NT2/D1 (cell line): ENCODE results near the gene NELFE.

Experiments used
- DNase-seq: peaks from one replicate; pipeline ENCODE4 v3.0.0-alpha.2; 2011; ENCODE audit warnings: low read depth, low spot score
- H3K27me3 ChIP-seq: 2 replicates; pipeline ENCODE4 v1.6.0; 2011; ENCODE audit warnings: mild to moderate bottlenecking; ENCODE audit not compliant: insufficient read length, insufficient read depth
- H3K36me3 ChIP-seq: 2 replicates; pipeline ENCODE4 v1.6.1; 2011; ENCODE audit warnings: mild to moderate bottlenecking, low read length, mixed read lengths; ENCODE audit not compliant: insufficient read depth, insufficient read length
- H3K4me1 ChIP-seq: 2 replicates; pipeline ENCODE4 v1.5.1; 2011; ENCODE audit not compliant: insufficient read depth, insufficient read length
- H3K4me3 ChIP-seq: 2 replicates; pipeline ENCODE4 v1.5.1; 2011; ENCODE audit warnings: low read depth; ENCODE audit not compliant: insufficient read length
- H3K9ac ChIP-seq: 2 replicates; pipeline ENCODE4 v1.6.0; 2011; ENCODE audit warnings: low read depth; ENCODE audit not compliant: insufficient read length
- H3K9me3 ChIP-seq: 2 replicates; pipeline ENCODE4 v1.5.1; 2011; ENCODE audit warnings: mild to moderate bottlenecking, low read length; ENCODE audit not compliant: insufficient read depth
- SUZ12 ChIP-seq: IDR thresholded peaks from 2 replicates; pipeline ENCODE4 v1.6.1; 2011; ENCODE audit not compliant: insufficient read length, insufficient read depth; ENCODE audit errors: extremely low read depth
- YY1 ChIP-seq: IDR thresholded peaks from 2 replicates; pipeline ENCODE4 v1.6.1; 2011; ENCODE audit not compliant: insufficient read length, insufficient read depth
- ZNF274 ChIP-seq: IDR thresholded peaks from 2 replicates; pipeline ENCODE4 v1.6.1; 2011; ENCODE audit warnings: mild to moderate bottlenecking, low read depth, low read length

NELFE gene

GRCh38 chr6:31948306-31948705, 10.5 kb downstream of the NELFE start:
- TF ChIP-seq ZNF274 (no peak), SUZ12 (no peak), YY1 (no peak)
- Histone ChIP-seq H3K4me3 (no peak overlapping the region), H3K36me3 (peaks cover 30% of the 10 kb centered on the region), H3K4me1 (no peaks in the 10 kb centered on the region), H3K9ac (no peak overlapping the region), H3K9me3 (no peaks in the 10 kb centered on the region), H3K27me3 (no peaks in the 10 kb centered on the region)
- DNase-seq, result no peak

GRCh38 chr6:31947864-31948263, 10.9 kb downstream of the NELFE start:
- no peaks in the 10 kb centered on the region for H3K9me3 ChIP-seq
- DNase-seq, result no peak
- H3K9ac ChIP-seq, result no peak overlapping the region
- TF ChIP-seq YY1 (no peak), SUZ12 (no peak), ZNF274 (no peak)
- H3K36me3 ChIP-seq, result peaks cover 26% of the 10 kb centered on the region
- no peaks in the 10 kb centered on the region for H3K27me3 ChIP-seq
- no peak overlapping the region for H3K4me3 ChIP-seq
- no peaks in the 10 kb centered on the region for H3K4me1 ChIP-seq

GRCh38 chr6:31947070-31947675, 11.6 kb downstream of the NELFE start:
- no peak for TF ChIP-seq YY1
- no peak for TF ChIP-seq SUZ12
- no peak for TF ChIP-seq ZNF274
- Histone ChIP-seq H3K36me3 (peaks cover 19% of the 10 kb centered on the region), H3K4me1 (no peaks in the 10 kb centered on the region), H3K27me3 (no peaks in the 10 kb centered on the region), H3K9me3 (no peaks in the 10 kb centered on the region), H3K4me3 (no peak overlapping the region), H3K9ac (no peak overlapping the region)
- no peak for DNase-seq

GRCh38 chr6:31946370-31946885, 12.3 kb downstream of the NELFE start:
- H3K36me3 ChIP-seq, result peaks cover 12% of the 10 kb centered on the region
- no peak for DNase-seq
- no peaks in the 10 kb centered on the region for H3K9me3 ChIP-seq
- H3K4me3 ChIP-seq, result no peak overlapping the region
- H3K27me3 ChIP-seq, result no peaks in the 10 kb centered on the region
- TF ChIP-seq YY1 (no peak), ZNF274 (no peak), SUZ12 (no peak)
- H3K4me1 ChIP-seq, result no peaks in the 10 kb centered on the region
- no peak overlapping the region for H3K9ac ChIP-seq

- no peak for TF ChIP-seq YY1
- no peak for TF ChIP-seq ZNF274
- no peak for TF ChIP-seq SUZ12
- peaks cover 5% of the 10 kb centered on the region for H3K36me3 ChIP-seq
- H3K27me3 ChIP-seq, result no peaks in the 10 kb centered on the region
- no peak for DNase-seq
- H3K4me1 ChIP-seq, result peaks cover 2% of the 10 kb centered on the region
- no peak within 1 kb of the TSS for H3K9ac ChIP-seq
- H3K4me3 ChIP-seq, result no peak within 1 kb of the TSS
- H3K9me3 ChIP-seq, result no peaks in the 10 kb centered on the region
Measured at GRCh38 chr6:31945507-31946369, 13.0 kb downstream of the NELFE start, which contains the start of gene CFB. CFB (plus strand) TSS chr6:31946095; CDS start chr6:31946222, 127 bp downstream.

- no peaks in the 10 kb centered on the region for H3K36me3 ChIP-seq
- no peak for DNase-seq
- H3K9ac ChIP-seq, result no peak overlapping the region
- H3K4me1 ChIP-seq, result peaks cover 4% of the 10 kb centered on the region
- no peaks in the 10 kb centered on the region for H3K27me3 ChIP-seq
- H3K9me3 ChIP-seq, result no peaks in the 10 kb centered on the region
- TF ChIP-seq YY1 (no peak), SUZ12 (no peak), ZNF274 (no peak)
- H3K4me3 ChIP-seq, result no peak overlapping the region
Measured at GRCh38 chr6:31945154-31945506, 13.6 kb downstream of the NELFE start.

- H3K9me3 ChIP-seq, result no peaks in the 10 kb centered on the region
- H3K27me3 ChIP-seq, result no peaks in the 10 kb centered on the region
- no peaks in the 10 kb centered on the region for H3K36me3 ChIP-seq
- TF ChIP-seq SUZ12 (no peak), YY1 (no peak), ZNF274 (no peak)
- peaks cover 5% of the 10 kb centered on the region for H3K4me1 ChIP-seq
- DNase-seq, result no peak
- no peak overlapping the region for H3K9ac ChIP-seq
- no peak overlapping the region for H3K4me3 ChIP-seq
Measured at GRCh38 chr6:31943742-31944141, 15.0 kb downstream of the NELFE start.
